GM12864 (cell line): Measurements from ENCODE around the gene TAC3.

Experiments used
- DNase-seq: peaks from one replicate; pipeline ENCODE4 v3.0.0-alpha.2; 2011; ENCODE audit warnings: low read depth
- H3K4me3 ChIP-seq: 2 replicates; pipeline ENCODE4 v1.5.1; 2011; ENCODE audit warnings: mild to moderate bottlenecking, low read depth, low read length, control low read depth
- TF ChIP-seq, protein P1 (sequence below): IDR thresholded peaks from 2 replicates; pipeline ENCODE4 v1.5.1; 2011; ENCODE audit warnings: low read depth, mild to moderate bottlenecking, moderate library complexity, low read length, control low read depth, inconsistent platforms; ENCODE audit errors: missing control alignments

Gene TAC3

GRCh38 chr12:57009949-57010626 lies 6.2 kb downstream of the TAC3 start:
- TF ChIP-seq, protein P1, sequence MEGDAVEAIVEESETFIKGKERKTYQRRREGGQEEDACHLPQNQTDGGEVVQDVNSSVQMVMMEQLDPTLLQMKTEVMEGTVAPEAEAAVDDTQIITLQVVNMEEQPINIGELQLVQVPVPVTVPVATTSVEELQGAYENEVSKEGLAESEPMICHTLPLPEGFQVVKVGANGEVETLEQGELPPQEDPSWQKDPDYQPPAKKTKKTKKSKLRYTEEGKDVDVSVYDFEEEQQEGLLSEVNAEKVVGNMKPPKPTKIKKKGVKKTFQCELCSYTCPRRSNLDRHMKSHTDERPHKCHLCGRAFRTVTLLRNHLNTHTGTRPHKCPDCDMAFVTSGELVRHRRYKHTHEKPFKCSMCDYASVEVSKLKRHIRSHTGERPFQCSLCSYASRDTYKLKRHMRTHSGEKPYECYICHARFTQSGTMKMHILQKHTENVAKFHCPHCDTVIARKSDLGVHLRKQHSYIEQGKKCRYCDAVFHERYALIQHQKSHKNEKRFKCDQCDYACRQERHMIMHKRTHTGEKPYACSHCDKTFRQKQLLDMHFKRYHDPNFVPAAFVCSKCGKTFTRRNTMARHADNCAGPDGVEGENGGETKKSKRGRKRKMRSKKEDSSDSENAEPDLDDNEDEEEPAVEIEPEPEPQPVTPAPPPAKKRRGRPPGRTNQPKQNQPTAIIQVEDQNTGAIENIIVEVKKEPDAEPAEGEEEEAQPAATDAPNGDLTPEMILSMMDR, result no peak
- no peak overlapping the region for H3K4me3 ChIP-seq
- no peak for DNase-seq

DNA sequence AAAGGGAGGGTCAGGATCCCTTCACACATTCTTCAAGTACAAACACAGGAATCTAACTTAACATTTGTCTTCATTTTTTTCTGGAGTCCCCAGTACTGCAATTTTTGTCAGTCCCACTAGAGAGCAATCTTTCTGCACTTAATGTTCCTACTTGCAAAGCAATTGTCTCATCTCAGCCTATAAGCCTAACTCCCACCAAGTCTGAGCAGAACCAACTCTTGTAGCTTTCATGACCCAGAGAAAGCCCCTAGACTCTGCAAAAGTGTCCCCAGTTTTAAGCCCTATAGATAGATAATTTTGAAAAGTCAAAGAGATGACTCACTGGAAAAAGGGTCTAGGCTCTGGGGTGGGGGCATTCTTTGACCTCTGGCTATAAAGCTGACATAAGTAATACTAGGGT lies 8.2 kb downstream of the TAC3 start:
- no peak overlapping the region for H3K4me3 ChIP-seq
- DNase-seq, result no peak
- TF ChIP-seq, protein P1, result peak; percentile 76

- no peak for DNase-seq
- peak overlapping the region; percentile 46 for H3K4me3 ChIP-seq
- TF ChIP-seq, protein P1, result no peak
Measured at GRCh38 chr12:57006809-57007475, 9.4 kb downstream of the TAC3 start.

DNA sequence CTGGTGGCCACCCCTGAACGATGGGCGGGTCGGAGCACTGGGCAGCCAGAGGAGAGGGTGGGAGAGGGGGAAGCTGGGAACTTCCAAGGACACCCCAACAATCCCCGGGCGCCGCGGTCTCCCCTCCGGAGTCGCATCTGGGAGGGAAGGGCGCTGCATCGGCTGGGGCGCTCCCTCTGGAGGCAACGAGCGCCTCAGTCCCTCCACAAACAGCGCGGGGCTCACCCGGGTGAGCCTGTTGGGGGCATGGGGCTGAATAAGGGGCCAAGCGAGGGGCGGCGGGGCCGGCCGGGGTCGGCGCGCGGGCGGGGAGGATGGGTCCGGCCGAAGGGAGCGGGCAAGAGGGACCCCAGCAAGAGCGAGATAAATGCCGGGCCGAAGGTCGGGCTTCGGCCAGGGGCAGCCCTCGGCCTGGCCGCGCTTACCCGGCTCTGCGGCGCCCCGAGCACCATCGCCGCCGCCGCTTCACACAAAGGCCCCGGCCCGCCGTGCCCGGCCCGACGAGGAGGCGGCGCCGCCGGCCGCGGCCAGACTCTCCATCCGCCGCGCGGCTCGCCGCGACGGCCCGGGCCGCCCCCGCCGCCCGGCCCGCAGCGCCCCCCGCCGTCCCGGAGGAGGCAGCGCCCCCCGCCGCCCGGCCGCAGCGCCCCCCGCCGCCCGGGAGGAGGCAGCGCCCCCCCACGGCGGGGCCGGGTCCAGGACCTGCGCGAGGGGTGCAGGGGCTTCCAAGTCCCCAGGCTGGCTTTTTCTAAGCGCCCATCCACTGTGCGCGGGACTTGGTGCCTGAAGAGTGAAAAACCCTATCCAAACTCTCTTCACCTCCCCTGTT lies 10.1 kb downstream of the TAC3 start, which contains the start of gene ZBTB39:
TSS of gene ZBTB39 (minus strand) at position 567 of the 829 bp plus-strand sequence. CDS start 1,629 bp downstream, outside the sequence.
- DNase-seq, result no peak
- H3K4me3 ChIP-seq, result peak within 1 kb of the TSS; percentile 82
- TF ChIP-seq, protein P1, result peak; percentile 67

GRCh38 chr12:57004651-57005050 lies 11.7 kb downstream of the TAC3 start:
- H3K4me3 ChIP-seq, result no peak overlapping the region
- TF ChIP-seq, protein P1, result no peak
- no peak for DNase-seq

DNA sequence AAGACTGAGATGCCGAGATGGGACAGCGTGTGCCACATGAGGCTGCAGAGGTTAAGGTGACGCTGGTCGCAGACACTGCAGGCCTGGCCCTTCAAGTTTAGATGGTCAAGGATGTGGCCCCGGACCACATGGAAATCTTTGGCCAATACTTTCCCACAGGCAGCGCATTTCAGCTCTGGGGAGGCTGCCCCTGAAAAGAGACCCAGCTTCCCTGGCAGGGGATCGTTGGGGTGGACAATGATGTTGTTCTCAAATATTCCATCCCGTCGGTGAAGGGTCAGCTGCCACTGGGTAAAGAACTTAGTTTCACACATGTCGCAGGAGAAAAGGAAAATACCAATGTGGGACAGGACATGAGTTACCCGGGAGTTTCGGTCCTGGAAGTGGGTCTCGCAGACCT lies 12.9 kb downstream of the TAC3 start:
- TF ChIP-seq, protein P1, result no peak
- H3K4me3 ChIP-seq, result no peak overlapping the region
- no peak for DNase-seq
